ENCODE measurements around the gene FYB2. TPM values are rescaled to one million over a fixed set of nuclear protein-coding genes. Genes with fewer than 3 reads are reported as not detected.

Gene FYB2
- polyA plus RNA-seq, 10 donors: 0.11 to 0.59 (median 0.23) TPM; not detected in 5

GRCh38 chr1:56715156-56715555, 104.0 kb downstream of the FYB2 start:
- peak in 1 of 3 donors; percentile 15 for DNase-seq

GRCh38 chr1:56713112-56713511, 106.1 kb downstream of the FYB2 start:
- DNase-seq: no peak

GRCh38 chr1:56712150-56712549, 107.1 kb downstream of the FYB2 start:
- no peak for DNase-seq

GRCh38 chr1:56710646-56711045, 108.6 kb downstream of the FYB2 start:
- DNase-seq: peak in 1 of 3 donors; percentile 58

- DNase-seq: no peak
Measured at GRCh38 chr1:56709995-56710394, 109.2 kb downstream of the FYB2 start.

- DNase-seq: peak; percentile 54 to 74 (median 64)
Measured at GRCh38 chr1:56709269-56709880, 109.8 kb downstream of the FYB2 start.

GRCh38 chr1:56707379-56707778, 111.8 kb downstream of the FYB2 start:
- no peak for DNase-seq

GRCh38 chr1:56703747-56704146, 115.5 kb downstream of the FYB2 start:
- DNase-seq: no peak

- no peak for DNase-seq
Measured at GRCh38 chr1:56696663-56697062, 122.5 kb downstream of the FYB2 start.

- peak in 1 of 3 donors; percentile 16 for DNase-seq
Measured at GRCh38 chr1:56688522-56689026, 130.6 kb downstream of the FYB2 start.

- peak in 1 of 3 donors; percentile 4 for DNase-seq
Measured at GRCh38 chr1:56686169-56686568, 133.0 kb downstream of the FYB2 start.

GRCh38 chr1:56683569-56683968, 135.6 kb downstream of the FYB2 start:
- no peak for DNase-seq

- DNase-seq: peak in 1 of 3 donors; percentile 27
Measured at GRCh38 chr1:56676571-56677035, 142.6 kb downstream of the FYB2 start.

GRCh38 chr1:56675763-56676162, 143.4 kb downstream of the FYB2 start:
- DNase-seq: no peak

GRCh38 chr1:56672579-56672978, 146.6 kb downstream of the FYB2 start:
- DNase-seq: no peak

GRCh38 chr1:56671542-56671941, 147.7 kb downstream of the FYB2 start:
- no peak for DNase-seq

- no peak for DNase-seq
Measured at GRCh38 chr1:56671085-56671484, 148.1 kb downstream of the FYB2 start.

GRCh38 chr1:56670350-56670749, 148.9 kb downstream of the FYB2 start:
- no peak for DNase-seq

Other genes starting within 250 kb of the FYB2 start
- 100 to 1,000 TPM; 112 to 147 (median 133) TPM for gene PLPP3, start 239.8 kb downstream of the FYB2 start, polyA plus RNA-seq (ENCODE audit: insufficient read length in 10 of 10)
- gene PRKAA2, start 174.1 kb downstream of the FYB2 start, polyA plus RNA-seq (ENCODE audit: insufficient read length in 10 of 10): 10 to 100 TPM; 15.0 to 48.8 (median 31.3) TPM
- gene C8A, start 35.4 kb upstream of the FYB2 start, polyA plus RNA-seq (ENCODE audit: insufficient read length in 10 of 10): not detected
- not detected for gene C8B, start 146.6 kb upstream of the FYB2 start, polyA plus RNA-seq (ENCODE audit: insufficient read length in 10 of 10)

All from muscle of back (tissue), 11 donors.